Sigmoid colon (tissue), 4 donors: ENCODE results near the gene GLI3.

ENCODE experiments used
- CTCF ChIP-seq, 4 experiments: fragments of 450-650 bp in 3 of 4; fragments of 200-600 bp in 1 of 4; IDR thresholded peaks; one replicate each; pipeline ENCODE4 v1.5.1; 2016 to 2019; ENCODE audit warnings: antibody characterized with exemption in 4 of 4, mild to moderate bottlenecking in 3 of 4, moderate library complexity in 2 of 4
- EP300 ChIP-seq, 4 donors: sonication (generic); formaldehyde crosslinking; IDR thresholded peaks; one replicate each; pipeline ENCODE4 v1.6.1; 2017; ENCODE audit warnings: antibody characterized with exemption in 4 of 4
- POLR2A ChIP-seq, 2 donors: fragments of 450-650 bp; IDR thresholded peaks; one replicate each; pipeline ENCODE4 v1.6.1; 2016; ENCODE audit warnings: antibody characterized with exemption in 2 of 2, mild to moderate bottlenecking in 2 of 2, moderate library complexity in 2 of 2
- POLR2AphosphoS5 ChIP-seq, 4 donors: sonication (generic); formaldehyde crosslinking; IDR thresholded peaks; one replicate each; pipeline ENCODE4 v1.6.1; 2017; ENCODE audit warnings: antibody characterized with exemption in 4 of 4

GRCh38 chr7:42263971-42264370 lies 27.0 kb upstream of the GLI3 start:
- no peak for TF ChIP-seq CTCF (IDR thresholded peaks at IDR 0.05)
- TF ChIP-seq EP300 (IDR thresholded peaks at IDR 0.05), result no peak
- TF ChIP-seq POLR2AphosphoS5 (IDR thresholded peaks at IDR 0.05), result no peak
- no peak for TF ChIP-seq POLR2A (IDR thresholded peaks at IDR 0.05)
